ENCODE data around the gene MRPL55. TPM values are rescaled to one million over a fixed set of nuclear protein-coding genes. Genes with fewer than 3 reads are reported as not detected.

MRPL55 gene
- total RNA-seq, 1 experiment from 2014 or later, result 343 TPM

DNA sequence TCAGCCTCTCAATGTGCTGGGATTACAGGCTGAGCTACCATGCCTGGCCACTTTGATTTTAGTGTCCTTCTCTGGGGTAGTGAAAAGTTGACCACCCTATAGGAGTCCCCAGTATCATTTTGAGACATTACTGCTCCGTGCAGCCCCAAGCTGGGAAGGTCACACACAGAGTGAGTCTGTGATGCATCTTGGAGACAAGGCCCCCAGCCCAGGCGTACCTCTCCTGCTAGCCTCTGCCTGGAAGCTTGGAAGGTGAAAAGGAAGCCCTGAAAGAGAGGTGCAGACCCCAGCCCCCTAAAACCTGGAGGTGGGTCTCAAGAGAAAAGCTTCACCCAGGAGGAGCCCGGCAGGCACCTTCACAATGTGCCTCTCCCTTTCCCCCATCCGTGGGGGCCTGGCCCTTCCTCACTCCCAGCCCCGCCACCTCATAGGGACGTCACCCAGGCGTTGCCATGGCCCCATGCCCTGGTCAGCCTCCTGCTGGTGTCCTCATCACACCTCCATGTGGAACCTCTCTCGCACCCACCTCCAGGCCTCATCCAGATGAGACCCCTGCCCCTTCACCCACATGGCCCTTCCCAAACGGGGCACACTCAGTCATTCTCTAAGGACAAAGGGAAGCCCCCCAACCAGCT, 32.2 kb downstream of the MRPL55 start:
- H3K9me2 ChIP-seq (replicated peaks; ENCODE audit: low read length), result no peaks in the 10 kb centered on the region
- no peak overlapping the region for H3K4me2 ChIP-seq (ENCODE audit: low read length)
- intact Hi-C loops (cut with micrococcal nuclease), result no loop called here
- DNase-seq (no peak), ATAC-seq (no peak)
- peaks cover 30% of the 10 kb centered on the region for H3K79me2 ChIP-seq (ENCODE audit: low read length)
- CTCF ChIA-PET, result no interaction called here
- no peak for TF ChIP-seq EZH2phosphoT487 (IDR thresholded peaks at IDR 0.05; ENCODE audit: borderline replicate concordance, low read length)
- H3F3A ChIP-seq (ENCODE audit: low read length, unreplicated experiment), result no peaks in the 10 kb centered on the region
- POLR2A ChIA-PET (ENCODE audit: unreplicated experiment), result no interaction called here
- H3K9me3 ChIP-seq (ENCODE audit: low read length), result no peaks in the 10 kb centered on the region
- H3K36me3 ChIP-seq (ENCODE audit: low read depth, low read length), result no peaks in the 10 kb centered on the region
- no peak overlapping the region for H3K4me3 ChIP-seq (ENCODE audit: low read length)
- peaks cover 7% of the 10 kb centered on the region; the same call in 1 of the 2 replicates for H3K4me1 ChIP-seq (ENCODE audit: insufficient read depth, low read length)
- H3K27ac ChIP-seq (ENCODE audit: low read length), result no peak overlapping the region
- no peak overlapping the region for H3K9ac ChIP-seq (ENCODE audit: low read length)
- BruUV-seq (replicated peaks), result no TSS peak
- H3K27me3 ChIP-seq (ENCODE audit: low read length), result no peaks in the 10 kb centered on the region
- no peak overlapping the region for H2AFZ ChIP-seq (ENCODE audit: low read length)
- H4K20me1 ChIP-seq (ENCODE audit: low read length), result no peaks in the 10 kb centered on the region; the same call in 1 of the 2 replicates

DNA sequence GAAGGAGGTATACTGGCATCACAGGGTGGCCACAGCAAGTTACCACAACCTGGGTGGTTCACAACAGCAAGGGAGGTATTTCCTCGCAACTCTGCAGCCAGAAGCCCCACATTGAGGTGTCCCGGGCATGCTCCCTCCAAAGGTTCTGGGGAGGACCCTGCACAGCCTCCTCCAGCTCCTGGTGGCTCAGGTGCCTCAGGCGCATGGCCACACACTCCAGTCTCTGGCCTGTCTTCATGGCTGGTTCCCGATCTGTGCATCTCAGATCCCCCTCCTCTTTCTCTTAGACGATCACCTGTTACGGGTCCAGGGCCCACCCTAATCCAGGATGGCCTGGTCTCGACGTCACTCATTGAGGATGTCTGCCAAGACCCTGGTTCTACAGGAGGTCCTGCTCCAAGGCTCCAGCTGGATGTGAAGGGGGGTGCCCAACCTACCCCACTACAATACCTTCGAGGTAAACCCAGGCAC, 33.3 kb downstream of the MRPL55 start:
- Histone ChIP-seq H3K27ac (ENCODE audit: low read length) (no peak overlapping the region), H2AFZ (ENCODE audit: low read length) (no peak overlapping the region), H3K4me2 (ENCODE audit: low read length) (no peak overlapping the region), H3K4me1 (ENCODE audit: insufficient read depth, low read length) (no peaks in the 10 kb centered on the region), H4K20me1 (ENCODE audit: low read length) (no peaks in the 10 kb centered on the region; the same call in 1 of the 2 replicates), H3K79me2 (ENCODE audit: low read length) (peaks cover 19% of the 10 kb centered on the region), H3K27me3 (ENCODE audit: low read length) (no peaks in the 10 kb centered on the region), H3K9me2 (replicated peaks; ENCODE audit: low read length) (no peaks in the 10 kb centered on the region), H3K9ac (ENCODE audit: low read length) (no peak overlapping the region), H3K9me3 (ENCODE audit: low read length) (no peaks in the 10 kb centered on the region), H3K4me3 (ENCODE audit: low read length) (no peak overlapping the region), H3F3A (ENCODE audit: low read length, unreplicated experiment) (no peaks in the 10 kb centered on the region), H3K36me3 (ENCODE audit: low read depth, low read length) (no peaks in the 10 kb centered on the region)
- ChIA-PET POLR2A (ENCODE audit: unreplicated experiment) (no interaction called here), CTCF (no interaction called here)
- ATAC-seq, result no peak
- BruUV-seq (replicated peaks), result no TSS peak
- DNase-seq, result no peak
- intact Hi-C loops (cut with micrococcal nuclease), result no loop called here
- TF ChIP-seq EZH2 (IDR thresholded peaks at IDR 0.05; ENCODE audit: low read length, unreplicated experiment) (no peak), EZH2phosphoT487 (IDR thresholded peaks at IDR 0.05; ENCODE audit: borderline replicate concordance, low read length) (no peak)
- TF ChIP-seq, protein P1, sequence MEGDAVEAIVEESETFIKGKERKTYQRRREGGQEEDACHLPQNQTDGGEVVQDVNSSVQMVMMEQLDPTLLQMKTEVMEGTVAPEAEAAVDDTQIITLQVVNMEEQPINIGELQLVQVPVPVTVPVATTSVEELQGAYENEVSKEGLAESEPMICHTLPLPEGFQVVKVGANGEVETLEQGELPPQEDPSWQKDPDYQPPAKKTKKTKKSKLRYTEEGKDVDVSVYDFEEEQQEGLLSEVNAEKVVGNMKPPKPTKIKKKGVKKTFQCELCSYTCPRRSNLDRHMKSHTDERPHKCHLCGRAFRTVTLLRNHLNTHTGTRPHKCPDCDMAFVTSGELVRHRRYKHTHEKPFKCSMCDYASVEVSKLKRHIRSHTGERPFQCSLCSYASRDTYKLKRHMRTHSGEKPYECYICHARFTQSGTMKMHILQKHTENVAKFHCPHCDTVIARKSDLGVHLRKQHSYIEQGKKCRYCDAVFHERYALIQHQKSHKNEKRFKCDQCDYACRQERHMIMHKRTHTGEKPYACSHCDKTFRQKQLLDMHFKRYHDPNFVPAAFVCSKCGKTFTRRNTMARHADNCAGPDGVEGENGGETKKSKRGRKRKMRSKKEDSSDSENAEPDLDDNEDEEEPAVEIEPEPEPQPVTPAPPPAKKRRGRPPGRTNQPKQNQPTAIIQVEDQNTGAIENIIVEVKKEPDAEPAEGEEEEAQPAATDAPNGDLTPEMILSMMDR (conservative IDR thresholded peaks at IDR 0.05; ENCODE audit: low read depth, low read length), result no peak

DNA sequence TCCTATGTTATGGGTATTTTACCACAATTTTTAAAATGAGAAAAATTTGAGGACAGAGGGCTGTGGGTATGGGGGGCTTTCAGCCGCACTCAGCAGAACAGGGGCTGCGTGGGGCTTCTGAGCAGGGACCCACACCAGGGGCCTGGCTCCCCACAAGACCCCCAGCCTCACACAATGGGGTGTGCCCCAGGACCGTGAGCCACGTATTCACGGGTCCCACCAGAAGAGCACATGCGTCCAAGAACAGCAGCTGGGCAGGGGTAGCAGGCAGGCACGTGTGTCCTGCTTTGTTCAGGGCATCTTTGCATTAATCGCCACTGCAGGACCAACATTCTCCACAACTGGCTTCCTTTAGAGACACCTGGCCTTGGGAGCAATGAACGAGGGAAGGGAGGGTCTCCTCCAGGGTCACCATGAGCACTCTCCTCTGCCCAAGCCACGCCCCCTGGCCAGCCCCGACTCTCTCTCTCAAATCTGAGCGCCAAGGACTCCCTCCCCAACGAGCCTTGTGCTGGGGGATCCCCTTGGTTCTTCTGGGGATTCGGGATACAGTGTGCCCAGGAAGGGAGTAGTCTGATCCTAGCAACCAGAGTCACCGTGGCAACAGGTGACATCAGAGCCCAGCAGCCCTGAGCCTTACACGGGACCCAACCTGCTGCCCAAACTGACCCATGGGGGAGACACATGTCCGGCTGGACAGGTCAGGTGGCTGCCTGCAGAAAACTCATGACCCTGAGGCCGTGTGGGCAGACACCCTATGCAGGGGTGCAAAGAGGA, 34.0 kb downstream of the MRPL55 start:
- no peaks in the 10 kb centered on the region; the same call in 1 of the 2 replicates for H4K20me1 ChIP-seq (ENCODE audit: low read length)
- peaks cover 12% of the 10 kb centered on the region for H3K79me2 ChIP-seq (ENCODE audit: low read length)
- H3K9ac ChIP-seq (ENCODE audit: low read length), result no peak overlapping the region
- no peaks in the 10 kb centered on the region for H3F3A ChIP-seq (ENCODE audit: low read length, unreplicated experiment)
- TF ChIP-seq, protein P1 (conservative IDR thresholded peaks at IDR 0.05; ENCODE audit: low read depth, low read length), result no peak
- intact Hi-C loops (cut with micrococcal nuclease), result no loop called here
- POLR2A ChIA-PET (ENCODE audit: unreplicated experiment), result no interaction called here
- H3K9me2 ChIP-seq (replicated peaks; ENCODE audit: low read length), result no peaks in the 10 kb centered on the region
- ATAC-seq (0 out of 2 replicates have a peak, but pooled peaks have one; percentile 5), DNase-seq (no peak)
- no peak overlapping the region for H3K4me2 ChIP-seq (ENCODE audit: low read length)
- no peaks in the 10 kb centered on the region for H3K4me1 ChIP-seq (ENCODE audit: insufficient read depth, low read length)
- no peak overlapping the region for H2AFZ ChIP-seq (ENCODE audit: low read length)
- no peaks in the 10 kb centered on the region for H3K36me3 ChIP-seq (ENCODE audit: low read depth, low read length)
- BruUV-seq (replicated peaks), result no TSS peak
- H3K9me3 ChIP-seq (ENCODE audit: low read length), result no peaks in the 10 kb centered on the region
- no peak overlapping the region for H3K27ac ChIP-seq (ENCODE audit: low read length)
- no peaks in the 10 kb centered on the region for H3K27me3 ChIP-seq (ENCODE audit: low read length)
- CTCF ChIA-PET, result interaction anchor here (0.5 kb wide), 1 partner anchor 16 kb away, joined by 3 read pairs; no protein-coding TSS in a partner anchor
- no peak overlapping the region for H3K4me3 ChIP-seq (ENCODE audit: low read length)
